ENCODE data around the gene GPRC5A.

DNA sequence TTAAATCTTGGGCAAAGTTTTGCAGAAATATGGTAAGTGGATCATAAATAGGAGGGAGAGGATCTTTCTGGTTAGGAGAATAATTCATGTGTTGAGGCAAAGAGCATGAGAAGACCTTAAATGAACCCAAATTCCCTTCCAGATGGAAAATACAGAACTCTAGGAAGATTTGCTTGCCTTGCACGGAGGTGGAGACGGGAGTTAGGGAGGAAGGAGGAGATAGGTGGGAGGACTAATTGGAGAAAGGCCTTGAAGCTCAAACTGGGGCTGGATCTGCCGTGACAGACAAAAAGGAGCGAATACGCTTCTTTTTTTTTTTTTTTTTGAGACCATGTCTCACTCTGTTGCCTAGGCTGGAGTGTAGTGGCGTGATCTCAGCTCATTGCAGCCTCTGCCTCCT is 5.9 kb downstream of the GPRC5A start:
- TF ChIP-seq, protein P1, sequence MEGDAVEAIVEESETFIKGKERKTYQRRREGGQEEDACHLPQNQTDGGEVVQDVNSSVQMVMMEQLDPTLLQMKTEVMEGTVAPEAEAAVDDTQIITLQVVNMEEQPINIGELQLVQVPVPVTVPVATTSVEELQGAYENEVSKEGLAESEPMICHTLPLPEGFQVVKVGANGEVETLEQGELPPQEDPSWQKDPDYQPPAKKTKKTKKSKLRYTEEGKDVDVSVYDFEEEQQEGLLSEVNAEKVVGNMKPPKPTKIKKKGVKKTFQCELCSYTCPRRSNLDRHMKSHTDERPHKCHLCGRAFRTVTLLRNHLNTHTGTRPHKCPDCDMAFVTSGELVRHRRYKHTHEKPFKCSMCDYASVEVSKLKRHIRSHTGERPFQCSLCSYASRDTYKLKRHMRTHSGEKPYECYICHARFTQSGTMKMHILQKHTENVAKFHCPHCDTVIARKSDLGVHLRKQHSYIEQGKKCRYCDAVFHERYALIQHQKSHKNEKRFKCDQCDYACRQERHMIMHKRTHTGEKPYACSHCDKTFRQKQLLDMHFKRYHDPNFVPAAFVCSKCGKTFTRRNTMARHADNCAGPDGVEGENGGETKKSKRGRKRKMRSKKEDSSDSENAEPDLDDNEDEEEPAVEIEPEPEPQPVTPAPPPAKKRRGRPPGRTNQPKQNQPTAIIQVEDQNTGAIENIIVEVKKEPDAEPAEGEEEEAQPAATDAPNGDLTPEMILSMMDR (IDR thresholded peaks at IDR 0.05): no peak
- no peak for TF ChIP-seq EP300 (IDR thresholded peaks at IDR 0.05)
- no peak for TF ChIP-seq POLR2A (IDR thresholded peaks at IDR 0.05)
